Measurements from ENCODE around the gene DCUN1D2.

Gene DCUN1D2

GRCh38 chr13:113520571-113520970 is 30.1 kb upstream of the DCUN1D2 start:
- Histone ChIP-seq H3K27me3 (ENCODE audit: insufficient read depth, poor library complexity, severe bottlenecking) (no peaks in the 10 kb centered on the region), H3K4me3 (ENCODE audit: severe bottlenecking) (no peak overlapping the region), H3K4me1 (ENCODE audit: insufficient read depth, poor library complexity, severe bottlenecking) (no peaks in the 10 kb centered on the region), H3K27ac (ENCODE audit: poor library complexity, severe bottlenecking) (no peak overlapping the region), H3K36me3 (ENCODE audit: low read depth) (peaks cover 68% of the 10 kb centered on the region), H3K9me3 (ENCODE audit: severe bottlenecking) (no peaks in the 10 kb centered on the region)
- ATAC-seq (ENCODE audit: low read depth) (no peak), DNase-seq (ENCODE audit: low spot score) (peak; percentile 25)
- no peak for TF ChIP-seq CTCF (IDR thresholded peaks at IDR 0.05; ENCODE audit: poor library complexity, severe bottlenecking)

- Histone ChIP-seq H3K27me3 (ENCODE audit: insufficient read depth, poor library complexity, severe bottlenecking) (no peaks in the 10 kb centered on the region), H3K27ac (ENCODE audit: poor library complexity, severe bottlenecking) (no peak overlapping the region), H3K4me3 (ENCODE audit: severe bottlenecking) (no peak overlapping the region), H3K4me1 (ENCODE audit: insufficient read depth, poor library complexity, severe bottlenecking) (no peaks in the 10 kb centered on the region), H3K9me3 (ENCODE audit: severe bottlenecking) (no peaks in the 10 kb centered on the region), H3K36me3 (ENCODE audit: low read depth) (peaks cover 68% of the 10 kb centered on the region)
- no peak for ATAC-seq (ENCODE audit: low read depth)
- peak; percentile 21 for DNase-seq (ENCODE audit: low spot score)
- no peak for TF ChIP-seq CTCF (IDR thresholded peaks at IDR 0.05; ENCODE audit: poor library complexity, severe bottlenecking)
These were observed 29.0 kb upstream of the DCUN1D2 start for GRCh38 chr13:113519556-113519955.

GRCh38 chr13:113518076-113518803 is 27.7 kb upstream of the DCUN1D2 start:
- no peaks in the 10 kb centered on the region for H3K9me3 ChIP-seq (ENCODE audit: severe bottlenecking)
- DNase-seq (ENCODE audit: low spot score) = peak; percentile 10
- peaks cover 60% of the 10 kb centered on the region for H3K36me3 ChIP-seq (ENCODE audit: low read depth)
- no peak overlapping the region for H3K4me3 ChIP-seq (ENCODE audit: severe bottlenecking)
- no peaks in the 10 kb centered on the region for H3K27me3 ChIP-seq (ENCODE audit: insufficient read depth, poor library complexity, severe bottlenecking)
- no peak overlapping the region for H3K27ac ChIP-seq (ENCODE audit: poor library complexity, severe bottlenecking)
- no peaks in the 10 kb centered on the region for H3K4me1 ChIP-seq (ENCODE audit: insufficient read depth, poor library complexity, severe bottlenecking)
- ATAC-seq (ENCODE audit: low read depth) = no peak
- TF ChIP-seq CTCF (IDR thresholded peaks at IDR 0.05; ENCODE audit: poor library complexity, severe bottlenecking) = no peak

GRCh38 chr13:113514847-113515246 is 24.3 kb upstream of the DCUN1D2 start:
- Histone ChIP-seq H3K9me3 (ENCODE audit: severe bottlenecking) (no peaks in the 10 kb centered on the region), H3K36me3 (ENCODE audit: low read depth) (peaks cover 46% of the 10 kb centered on the region), H3K4me1 (ENCODE audit: insufficient read depth, poor library complexity, severe bottlenecking) (no peaks in the 10 kb centered on the region), H3K4me3 (ENCODE audit: severe bottlenecking) (no peak overlapping the region), H3K27ac (ENCODE audit: poor library complexity, severe bottlenecking) (no peak overlapping the region), H3K27me3 (ENCODE audit: insufficient read depth, poor library complexity, severe bottlenecking) (no peaks in the 10 kb centered on the region)
- DNase-seq (ENCODE audit: low spot score) (no peak), ATAC-seq (ENCODE audit: low read depth) (no peak)
- TF ChIP-seq CTCF (IDR thresholded peaks at IDR 0.05; ENCODE audit: poor library complexity, severe bottlenecking) = no peak

- TF ChIP-seq CTCF (IDR thresholded peaks at IDR 0.05; ENCODE audit: poor library complexity, severe bottlenecking) = no peak
- H3K4me1 ChIP-seq (ENCODE audit: insufficient read depth, poor library complexity, severe bottlenecking) = no peaks in the 10 kb centered on the region
- H3K36me3 ChIP-seq (ENCODE audit: low read depth) = peaks cover 47% of the 10 kb centered on the region
- H3K4me3 ChIP-seq (ENCODE audit: severe bottlenecking) = no peak overlapping the region
- no peaks in the 10 kb centered on the region for H3K9me3 ChIP-seq (ENCODE audit: severe bottlenecking)
- no peaks in the 10 kb centered on the region for H3K27me3 ChIP-seq (ENCODE audit: insufficient read depth, poor library complexity, severe bottlenecking)
- no peak overlapping the region for H3K27ac ChIP-seq (ENCODE audit: poor library complexity, severe bottlenecking)
- no peak for ATAC-seq (ENCODE audit: low read depth)
- DNase-seq (ENCODE audit: low spot score) = peak; percentile 19
These were observed 23.2 kb upstream of the DCUN1D2 start for GRCh38 chr13:113513761-113514160.
